AG10803 (cell line): ENCODE data around the gene TP73.

ENCODE experiments used
- DNase-seq: peaks from one replicate; pipeline ENCODE4 v3.0.0; 2010; ENCODE audit warnings: low read depth
- H3K4me3 ChIP-seq: 2 replicates; pipeline ENCODE4 v1.5.1; 2011; ENCODE audit warnings: mild to moderate bottlenecking, low read length, control low read depth
- TF ChIP-seq, protein P1 (sequence below): conservative IDR thresholded peaks from 2 replicates; pipeline ENCODE4 v1.5.1; 2011; ENCODE audit warnings: mild to moderate bottlenecking, low read length, control low read depth, inconsistent platforms

Gene TP73

DNA sequence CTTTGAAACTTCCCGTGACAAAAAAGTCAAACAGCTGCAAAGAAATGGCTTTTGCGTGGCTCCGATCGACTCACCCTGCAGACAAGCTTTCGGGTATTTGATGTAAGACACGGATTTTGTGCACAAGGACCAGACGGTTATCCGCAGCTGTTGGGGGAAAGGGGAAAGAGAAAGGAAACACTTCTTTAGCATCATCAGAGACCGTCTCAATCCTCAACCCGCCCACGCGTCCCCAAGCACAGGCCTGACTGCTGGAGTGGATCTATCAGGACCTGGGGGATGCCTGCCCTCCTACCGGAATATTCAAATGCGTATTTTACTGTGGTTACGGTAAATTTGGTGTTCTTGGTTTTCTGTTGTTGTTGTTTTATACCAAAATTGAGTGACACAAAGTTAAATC, 13.6 kb upstream of the TP73 start:
- no peak for DNase-seq
- H3K4me3 ChIP-seq: no peak overlapping the region
- TF ChIP-seq, protein P1, sequence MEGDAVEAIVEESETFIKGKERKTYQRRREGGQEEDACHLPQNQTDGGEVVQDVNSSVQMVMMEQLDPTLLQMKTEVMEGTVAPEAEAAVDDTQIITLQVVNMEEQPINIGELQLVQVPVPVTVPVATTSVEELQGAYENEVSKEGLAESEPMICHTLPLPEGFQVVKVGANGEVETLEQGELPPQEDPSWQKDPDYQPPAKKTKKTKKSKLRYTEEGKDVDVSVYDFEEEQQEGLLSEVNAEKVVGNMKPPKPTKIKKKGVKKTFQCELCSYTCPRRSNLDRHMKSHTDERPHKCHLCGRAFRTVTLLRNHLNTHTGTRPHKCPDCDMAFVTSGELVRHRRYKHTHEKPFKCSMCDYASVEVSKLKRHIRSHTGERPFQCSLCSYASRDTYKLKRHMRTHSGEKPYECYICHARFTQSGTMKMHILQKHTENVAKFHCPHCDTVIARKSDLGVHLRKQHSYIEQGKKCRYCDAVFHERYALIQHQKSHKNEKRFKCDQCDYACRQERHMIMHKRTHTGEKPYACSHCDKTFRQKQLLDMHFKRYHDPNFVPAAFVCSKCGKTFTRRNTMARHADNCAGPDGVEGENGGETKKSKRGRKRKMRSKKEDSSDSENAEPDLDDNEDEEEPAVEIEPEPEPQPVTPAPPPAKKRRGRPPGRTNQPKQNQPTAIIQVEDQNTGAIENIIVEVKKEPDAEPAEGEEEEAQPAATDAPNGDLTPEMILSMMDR: no peak

DNA sequence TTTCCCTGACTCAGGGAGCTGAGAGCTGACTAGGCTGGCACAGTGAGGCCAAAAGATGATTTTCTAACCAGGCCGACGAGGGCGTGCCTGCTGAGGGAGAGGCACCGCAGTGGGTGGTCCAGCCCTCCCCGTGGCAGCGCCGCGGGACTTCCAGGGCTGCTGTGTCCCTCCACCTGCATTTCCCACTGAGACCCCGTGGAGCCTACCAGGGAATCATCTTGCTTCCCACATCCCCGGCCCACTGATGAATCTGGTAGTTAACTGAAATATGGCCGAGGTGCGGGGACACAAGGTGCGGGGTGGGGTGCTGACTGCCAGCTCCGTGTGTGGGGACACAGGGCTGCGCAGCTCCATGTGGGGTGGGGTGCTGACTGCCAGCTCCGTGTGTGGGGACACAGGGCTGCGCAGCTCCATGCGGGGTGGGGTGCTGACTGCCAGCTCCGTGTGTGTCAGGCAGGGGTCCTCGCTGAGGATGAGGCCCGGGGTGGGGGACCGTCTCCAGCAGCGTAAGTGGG, 12.9 kb upstream of the TP73 start:
- TF ChIP-seq, protein P1: no peak
- DNase-seq: no peak
- H3K4me3 ChIP-seq: no peak overlapping the region

DNA sequence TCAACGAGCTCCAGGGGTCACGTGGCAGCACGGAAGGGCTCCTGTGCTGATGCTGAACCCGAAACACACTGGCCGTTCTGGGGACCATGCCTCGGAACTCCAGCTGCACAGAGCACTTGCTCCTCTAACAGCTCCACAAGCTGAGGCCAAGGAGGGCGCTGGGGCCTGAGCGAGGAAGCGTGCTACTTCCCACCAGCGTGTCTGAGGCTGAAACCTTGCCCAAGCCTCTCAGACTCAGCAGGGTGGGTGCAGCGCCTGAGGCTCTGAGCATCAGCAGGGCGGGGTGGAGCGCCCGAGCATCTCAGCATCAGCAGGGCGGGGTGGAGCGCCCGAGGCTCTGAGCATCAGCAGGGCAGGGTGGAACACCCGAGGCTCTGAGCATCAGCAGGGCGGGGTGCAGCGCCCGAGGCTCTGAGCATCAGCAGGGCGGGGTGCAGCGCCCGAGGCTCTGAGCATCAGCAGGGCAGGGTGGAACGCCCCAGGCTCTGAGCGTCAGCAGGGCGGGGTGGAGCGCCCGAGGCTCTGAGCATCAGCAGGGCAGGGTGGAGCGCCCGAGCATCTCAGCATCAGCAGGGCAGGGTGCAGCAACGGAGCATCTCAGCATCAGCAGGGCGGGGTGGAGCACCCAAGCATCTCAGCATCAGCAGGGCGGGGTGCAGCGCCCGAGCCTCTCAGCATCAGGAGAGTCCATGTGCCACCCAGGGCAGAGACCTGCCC, 12.0 kb upstream of the TP73 start:
- H3K4me3 ChIP-seq: no peak overlapping the region
- TF ChIP-seq, protein P1: no peak
- no peak for DNase-seq

DNA sequence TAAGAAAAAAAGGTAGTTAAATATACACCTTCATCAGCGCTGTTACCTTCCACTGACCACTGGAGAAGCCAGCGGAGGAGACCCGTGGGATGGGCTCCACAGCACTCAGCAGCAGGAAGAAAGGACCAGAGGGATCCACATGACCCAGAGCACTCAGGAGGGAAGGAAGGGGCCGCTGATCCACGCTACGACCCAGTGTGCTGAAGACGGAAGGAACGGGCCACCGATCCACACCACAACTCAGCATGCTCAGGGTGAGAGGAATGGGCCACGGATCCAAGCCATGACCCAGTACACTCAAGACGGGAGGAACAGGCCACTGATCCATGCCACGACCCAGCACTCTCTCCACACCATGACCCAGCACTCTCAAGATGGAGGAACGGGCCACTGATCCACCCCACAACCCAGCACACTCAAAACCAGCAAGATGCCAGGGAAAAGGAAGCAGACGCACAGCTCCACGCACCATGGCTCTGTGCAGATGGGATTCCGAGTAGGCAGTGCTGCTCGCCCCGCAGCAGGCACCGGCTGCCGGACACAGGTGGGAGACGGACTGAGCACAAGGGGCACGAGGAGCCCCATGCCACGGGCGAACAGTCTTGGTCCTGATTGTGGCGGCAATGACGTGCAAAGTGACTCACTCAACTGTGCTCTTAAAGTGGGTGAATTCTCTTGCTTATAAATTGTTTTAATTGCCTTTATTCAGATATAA, 11.1 kb upstream of the TP73 start:
- H3K4me3 ChIP-seq: no peak overlapping the region
- TF ChIP-seq, protein P1: no peak
- DNase-seq: no peak

DNA sequence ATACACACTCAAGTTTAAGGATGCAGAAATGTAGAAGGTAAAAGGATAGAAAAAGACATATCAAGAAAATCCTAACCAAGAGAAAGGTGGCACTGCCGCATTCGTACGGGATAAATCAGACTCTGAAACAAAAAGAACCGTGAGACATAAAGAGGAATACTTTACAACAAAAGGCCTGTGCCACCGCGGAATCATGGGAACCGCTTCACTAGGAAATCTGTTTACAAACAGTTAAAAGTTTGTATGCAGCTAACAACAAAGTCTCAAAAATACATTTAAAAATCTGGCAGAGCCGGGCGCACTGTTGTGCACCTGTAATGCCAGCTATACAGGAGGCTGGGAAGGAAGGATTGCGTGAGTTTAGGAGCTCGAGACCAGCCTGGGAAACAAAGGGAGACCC, 10.5 kb upstream of the TP73 start:
- no peak for DNase-seq
- no peak overlapping the region for H3K4me3 ChIP-seq
- TF ChIP-seq, protein P1: no peak

DNA sequence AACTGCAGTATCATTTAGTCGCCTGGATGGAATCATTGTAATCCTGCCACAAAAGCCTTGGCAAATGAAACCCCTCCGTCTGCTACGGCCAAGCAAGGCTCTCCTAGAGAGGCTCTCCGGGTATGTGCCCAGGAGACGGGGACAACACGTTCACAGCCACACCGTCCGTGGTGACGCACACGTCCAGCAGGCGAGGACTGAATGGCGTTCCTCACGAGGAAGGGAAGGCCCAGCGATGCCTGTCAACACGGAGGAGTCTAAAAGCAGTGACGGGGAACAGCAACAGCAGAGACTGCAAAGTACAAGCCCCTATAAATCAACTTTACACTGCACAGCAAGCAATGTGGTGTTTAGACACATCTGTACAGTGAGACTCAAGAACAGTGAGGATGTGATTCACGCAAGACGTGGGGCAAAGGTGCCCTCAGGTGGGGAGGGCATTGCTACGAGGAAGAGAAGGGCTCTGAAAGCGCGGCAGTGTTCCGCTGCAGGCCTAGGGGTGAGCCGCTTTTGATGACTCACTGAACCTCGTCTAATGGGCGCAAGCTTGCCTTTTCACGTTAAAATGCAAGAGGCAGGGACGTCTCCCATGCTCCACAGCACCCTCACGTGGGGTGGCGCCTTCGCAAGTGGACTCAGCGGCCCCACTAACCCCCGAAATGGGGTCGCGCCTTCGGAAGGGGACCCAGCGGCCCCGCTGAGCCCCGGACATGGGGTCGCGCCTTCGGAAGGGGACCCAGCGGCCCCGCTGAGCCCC, 9.2 kb upstream of the TP73 start:
- no peak overlapping the region for H3K4me3 ChIP-seq
- no peak for DNase-seq
- TF ChIP-seq, protein P1: no peak
